CD8-positive, alpha-beta memory T cell (primary cell): Measurements from ENCODE around the gene MAN2B2. TPM values are rescaled to one million over a fixed set of nuclear protein-coding genes. Genes with fewer than 3 reads are reported as not detected.

Experiments
- CTCF ChIA-PET: fragments of 350-600 bp; sonication (Branson Sonifier 250); formaldehyde crosslinking; loops from one replicate; lab custom pipeline; 2021; ENCODE audit warnings: antibody characterized with exemption; lab: Charles Lee
- POLR2A ChIA-PET: fragments of 350-600 bp; sonication (Branson Sonifier 250); formaldehyde crosslinking; loops from one replicate; lab custom pipeline; 2021; ENCODE audit warnings: antibody characterized with exemption; lab: Charles Lee
- DNase-seq, 5 donors: peaks; one replicate each; pipeline versions ENCODE4 v3.0.0 to v3.0.0-alpha.2; 2020 to 2022; ENCODE audit warnings: mixed read lengths in 1 of 5
- H3K27ac ChIP-seq: one replicate; pipeline ENCODE4 v1.7.0; 2013; ENCODE audit warnings: low read depth, mild to moderate bottlenecking, low read length, moderate library complexity
- H3K27me3 ChIP-seq: 2 replicates; pipeline ENCODE4 v1.7.0; 2013; ENCODE audit warnings: low read length, mild to moderate bottlenecking; ENCODE audit not compliant: insufficient read depth, poor library complexity, severe bottlenecking
- H3K36me3 ChIP-seq: 2 replicates; pipeline ENCODE4 v1.7.0; 2013; ENCODE audit warnings: mild to moderate bottlenecking, low read length, moderate library complexity; ENCODE audit not compliant: insufficient read depth
- H3K4me1 ChIP-seq: 2 replicates; pipeline ENCODE4 v1.7.0; 2013; ENCODE audit warnings: mild to moderate bottlenecking, low read length, moderate library complexity; ENCODE audit not compliant: insufficient read depth
- H3K4me3 ChIP-seq: 2 replicates; pipeline ENCODE4 v1.7.0; 2013; ENCODE audit warnings: mild to moderate bottlenecking, low read length
- H3K9me3 ChIP-seq: 2 replicates; pipeline ENCODE4 v1.7.0; 2013; ENCODE audit warnings: mild to moderate bottlenecking, low read length
- H3K27ac Mint-ChIP-seq, 8 donors: one replicate each; pipeline ENCODE4 v1.8.0; 2020 to 2021; ENCODE audit warnings: mixed read lengths in 8 of 8, mild to moderate bottlenecking in 6 of 8, inconsistent platforms in 3 of 8, moderate library complexity in 3 of 8
- H3K27me3 Mint-ChIP-seq, 2 donors: one replicate each; pipeline ENCODE4 v1.8.0; 2020 to 2021; ENCODE audit warnings: mixed read lengths in 2 of 2, mild to moderate bottlenecking in 1 of 2, moderate library complexity in 1 of 2
- H3K36me3 Mint-ChIP-seq, 3 donors: one replicate each; pipeline ENCODE4 v1.8.0; 2020 to 2021; ENCODE audit warnings: mixed read lengths in 3 of 3, inconsistent platforms in 1 of 3, mild to moderate bottlenecking in 1 of 3
- H3K4me1 Mint-ChIP-seq, 3 donors: one replicate each; pipeline ENCODE4 v1.8.0; 2020 to 2021; ENCODE audit warnings: mixed read lengths in 3 of 3, inconsistent platforms in 1 of 3, mild to moderate bottlenecking in 1 of 3
- H3K4me3 Mint-ChIP-seq, 7 donors: one replicate each; pipeline ENCODE4 v1.8.0; 2020 to 2021; ENCODE audit warnings: mixed read lengths in 7 of 7, mild to moderate bottlenecking in 6 of 7, moderate library complexity in 4 of 7, inconsistent platforms in 2 of 7
- H3K9me3 Mint-ChIP-seq, 5 donors: one replicate each; pipeline ENCODE4 v1.8.0; 2020 to 2022; ENCODE audit warnings: mixed read lengths in 5 of 5, mild to moderate bottlenecking in 3 of 5, moderate library complexity in 2 of 5, inconsistent platforms in 1 of 5
- polyA plus RNA-seq: library from polyadenylated mRNA; unstranded; fragments of 300-500 nt; fragmentation: Illumina TruSeq; gene quantifications from one replicate; pipeline ENCODE4 v1.2.3, GENCODE V29; 2021
- total RNA-seq, 2 experiments: library from RNA; stranded (reverse); gene quantifications; one replicate each; pipeline ENCODE4 v1.2.3, GENCODE V29; 2021

Gene MAN2B2
- total and polyA plus RNA-seq, 3 experiments from 2014 or later: 17.5 to 33.5 (median 18.3) TPM

DNA sequence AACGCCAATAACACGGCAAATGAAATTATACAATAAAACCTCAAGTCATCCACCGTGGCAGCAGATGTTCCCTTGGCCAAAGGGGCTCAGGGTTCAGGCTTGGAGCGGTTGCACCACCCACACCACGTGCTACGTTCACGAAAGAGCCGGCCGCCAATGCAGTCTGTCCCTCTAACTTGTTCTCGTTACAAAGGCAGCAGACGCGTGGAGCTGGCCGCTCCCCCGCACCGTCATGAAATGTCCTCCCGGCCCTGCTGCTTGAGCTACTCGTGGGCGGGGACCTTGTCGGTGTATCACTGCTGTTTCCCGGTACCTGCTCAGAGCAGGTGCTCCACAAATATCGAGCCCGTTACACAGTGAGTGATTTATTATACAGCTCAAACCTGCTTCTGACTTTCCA, 36.4 kb upstream of the MAN2B2 start:
- Mint-ChIP-seq H3K4me3 (no peak overlapping the region), H3K36me3 (no peaks in the 10 kb centered on the region), H3K9me3 (peaks cover 0 to 8% (median 5%) of the 10 kb centered on the region in 5 donors), H3K27ac (no peak overlapping the region), H3K27me3 (peaks cover 11 to 39% of the 10 kb centered on the region in 2 donors), H3K4me1 (no peaks in the 10 kb centered on the region)
- H3K27ac ChIP-seq: no peak overlapping the region
- no peaks in the 10 kb centered on the region for H3K4me1 ChIP-seq
- ChIA-PET POLR2A (no interaction called here), CTCF (no interaction called here)
- H3K27me3 ChIP-seq: peaks cover 5% of the 10 kb centered on the region
- H3K9me3 ChIP-seq: peaks cover 7% of the 10 kb centered on the region
- H3K36me3 ChIP-seq: no peaks in the 10 kb centered on the region
- H3K4me3 ChIP-seq: no peak overlapping the region
- no peak for DNase-seq

DNA sequence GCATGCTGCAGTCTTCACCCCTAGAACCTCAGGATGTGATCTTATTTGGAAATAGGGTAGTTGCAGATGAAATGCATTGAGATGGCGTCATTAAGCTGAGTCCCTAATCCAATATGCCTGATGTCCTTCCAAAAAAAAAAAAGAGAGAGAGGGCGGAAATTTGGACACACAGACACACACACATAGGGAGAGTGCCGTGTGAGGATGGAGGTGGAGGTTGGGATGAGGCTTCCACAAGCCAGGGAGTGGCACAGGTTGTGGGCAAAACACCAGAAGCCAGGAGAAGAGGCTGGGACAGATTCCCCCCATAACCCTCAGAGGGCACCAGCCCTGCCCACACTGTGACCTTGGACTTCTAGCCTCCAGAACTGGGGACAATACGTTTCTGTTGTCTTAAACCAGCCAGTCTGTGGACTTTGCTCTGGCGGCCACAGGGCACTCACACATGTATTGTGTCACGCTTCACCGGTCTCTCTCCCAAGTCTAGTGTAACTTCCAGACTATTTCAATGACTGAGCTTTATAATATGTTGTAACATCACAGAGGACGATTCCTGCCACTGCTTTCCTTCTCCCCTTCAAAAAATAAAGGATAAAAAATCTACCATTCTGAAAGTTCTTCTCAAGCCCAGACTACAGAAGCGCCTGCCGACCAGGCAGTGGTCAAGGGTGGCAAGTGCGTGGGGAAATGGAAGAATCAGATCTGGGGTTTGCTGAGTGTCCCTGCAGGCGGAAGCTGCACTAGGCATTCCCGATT, 35.8 kb upstream of the MAN2B2 start:
- Mint-ChIP-seq H3K4me3 (no peak overlapping the region), H3K27ac (no peak overlapping the region), H3K27me3 (peaks cover 14 to 44% of the 10 kb centered on the region in 2 donors), H3K4me1 (no peaks in the 10 kb centered on the region), H3K9me3 (peaks cover 0 to 8% (median 5%) of the 10 kb centered on the region in 5 donors), H3K36me3 (no peaks in the 10 kb centered on the region)
- no peak for DNase-seq
- peaks cover 5% of the 10 kb centered on the region for H3K27me3 ChIP-seq
- H3K36me3 ChIP-seq: no peaks in the 10 kb centered on the region
- H3K4me3 ChIP-seq: no peak overlapping the region
- ChIA-PET CTCF (interaction anchor here (0.5 kb wide), 1 partner anchor 10 kb away, joined by 4 read pairs; no protein-coding TSS in a partner anchor), POLR2A (no interaction called here)
- H3K27ac ChIP-seq: no peak overlapping the region
- peaks cover 7% of the 10 kb centered on the region for H3K9me3 ChIP-seq
- H3K4me1 ChIP-seq: no peaks in the 10 kb centered on the region

DNA sequence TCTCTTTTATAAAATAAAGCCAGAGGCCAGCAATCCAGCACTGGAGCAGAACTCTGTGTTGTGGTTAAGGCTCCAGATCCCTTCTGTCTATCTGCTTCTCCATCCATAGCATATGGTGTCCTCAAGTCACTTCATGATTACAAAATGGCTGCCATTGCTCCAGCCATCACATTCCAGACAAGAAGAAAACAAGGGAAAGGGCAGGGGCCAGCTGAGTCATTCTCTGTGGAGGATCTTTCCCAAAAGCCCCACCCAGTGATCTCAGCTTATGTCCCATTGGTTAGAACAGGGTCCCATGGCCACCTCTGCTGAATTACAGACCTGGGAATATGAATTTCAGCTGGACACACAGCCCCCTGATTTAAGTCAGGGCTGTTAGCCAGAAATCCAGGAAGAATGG, 34.1 kb upstream of the MAN2B2 start:
- Mint-ChIP-seq H3K4me3 (no peak overlapping the region), H3K36me3 (no peaks in the 10 kb centered on the region), H3K4me1 (no peaks in the 10 kb centered on the region), H3K27ac (no peak overlapping the region), H3K27me3 (peaks cover 17 to 57% of the 10 kb centered on the region in 2 donors), H3K9me3 (peaks cover 0 to 8% (median 7%) of the 10 kb centered on the region in 5 donors)
- ChIA-PET POLR2A (no interaction called here), CTCF (no interaction called here)
- H3K27ac ChIP-seq: no peak overlapping the region
- H3K9me3 ChIP-seq: peaks cover 7% of the 10 kb centered on the region
- H3K27me3 ChIP-seq: peaks cover 5% of the 10 kb centered on the region
- no peak for DNase-seq
- H3K4me1 ChIP-seq: no peaks in the 10 kb centered on the region
- no peak overlapping the region for H3K4me3 ChIP-seq
- no peaks in the 10 kb centered on the region for H3K36me3 ChIP-seq

DNA sequence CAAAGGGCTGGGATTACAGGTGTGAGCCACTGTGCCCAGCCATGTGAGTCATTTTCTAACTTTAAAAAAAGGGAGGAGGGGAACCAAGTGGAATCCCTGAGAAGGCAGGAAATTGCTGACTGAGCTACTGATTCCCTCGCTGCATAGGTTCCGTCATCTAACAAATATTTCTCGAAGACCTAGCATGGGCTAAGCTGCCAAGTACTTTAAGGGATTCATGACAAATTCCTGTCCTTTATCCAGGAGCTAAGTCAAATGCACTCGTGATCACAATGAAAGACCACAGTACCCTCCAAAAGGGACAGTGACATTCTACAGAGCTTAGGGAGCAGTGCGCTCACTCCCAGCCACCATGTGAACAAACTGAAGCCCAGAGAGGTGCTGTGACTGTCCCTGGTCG, 33.2 kb upstream of the MAN2B2 start:
- Histone ChIP-seq H3K4me1 (no peaks in the 10 kb centered on the region), H3K36me3 (no peaks in the 10 kb centered on the region), H3K4me3 (no peak overlapping the region), H3K9me3 (peaks cover 7% of the 10 kb centered on the region), H3K27ac (no peak overlapping the region), H3K27me3 (peaks cover 5% of the 10 kb centered on the region)
- Mint-ChIP-seq H3K9me3 (peaks cover 0 to 8% (median 7%) of the 10 kb centered on the region in 5 donors), H3K4me1 (peaks cover 0 to 3% (median 0%) of the 10 kb centered on the region in 3 donors), H3K4me3 (no peak overlapping the region), H3K27me3 (peaks cover 19 to 63% of the 10 kb centered on the region in 2 donors), H3K36me3 (no peaks in the 10 kb centered on the region), H3K27ac (no peak overlapping the region)
- CTCF ChIA-PET: no interaction called here
- no peak for DNase-seq
- POLR2A ChIA-PET: no interaction called here

DNA sequence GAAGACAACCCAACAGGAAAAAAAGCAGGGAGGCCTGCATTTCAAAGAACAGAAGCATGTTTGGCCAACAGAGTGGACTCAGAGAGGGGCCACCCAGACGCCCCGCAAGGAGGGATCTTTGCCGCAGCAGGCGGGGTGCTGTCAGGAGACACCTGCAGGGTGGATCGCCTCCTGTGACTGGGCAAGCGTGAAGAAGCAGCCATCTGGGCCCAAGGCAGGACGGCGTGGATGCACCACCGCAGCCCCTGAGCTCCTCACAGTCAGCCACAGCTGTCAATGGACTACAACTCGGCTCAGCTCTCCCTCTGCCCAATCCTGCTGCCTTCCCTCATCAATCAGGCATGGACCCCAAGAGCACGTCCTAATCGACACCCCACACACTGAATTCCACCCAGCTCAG, 32.0 kb upstream of the MAN2B2 start:
- H3K36me3 ChIP-seq: no peaks in the 10 kb centered on the region
- no peak overlapping the region for H3K27ac ChIP-seq
- ChIA-PET CTCF (no interaction called here), POLR2A (no interaction called here)
- Mint-ChIP-seq H3K9me3 (peaks cover 0 to 8% (median 7%) of the 10 kb centered on the region in 5 donors), H3K36me3 (no peaks in the 10 kb centered on the region), H3K27me3 (peaks cover 21 to 73% of the 10 kb centered on the region in 2 donors), H3K27ac (no peak overlapping the region), H3K4me3 (no peak overlapping the region), H3K4me1 (peaks cover 0 to 8% (median 0%) of the 10 kb centered on the region in 3 donors)
- no peaks in the 10 kb centered on the region for H3K4me1 ChIP-seq
- H3K9me3 ChIP-seq: peaks cover 7% of the 10 kb centered on the region
- no peak overlapping the region for H3K4me3 ChIP-seq
- H3K27me3 ChIP-seq: peaks cover 5% of the 10 kb centered on the region
- DNase-seq: no peak

DNA sequence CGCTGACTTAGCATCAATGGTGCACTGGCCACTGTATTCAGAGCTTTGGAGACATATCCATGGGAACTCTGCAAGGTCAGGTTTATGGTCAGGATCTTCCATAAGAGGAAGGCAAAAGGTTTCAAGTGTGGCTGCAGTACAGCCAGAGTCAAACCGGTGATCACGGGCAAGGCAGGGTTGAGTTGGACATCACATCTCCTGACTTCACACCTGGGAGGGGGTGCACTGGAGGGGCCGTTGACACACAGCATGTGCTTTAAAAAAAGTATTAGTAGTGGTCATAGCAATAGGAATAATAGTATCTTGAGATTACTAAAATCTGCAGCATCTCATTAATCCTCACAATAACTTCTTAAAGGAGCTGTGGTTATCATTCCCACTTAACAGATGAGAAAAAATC, 28.9 kb upstream of the MAN2B2 start:
- Mint-ChIP-seq H3K4me3 (no peak overlapping the region), H3K4me1 (peaks cover 0 to 8% (median 0%) of the 10 kb centered on the region in 3 donors)
- CTCF ChIA-PET: interaction anchor here (0.6 to 1.7 kb wide), 6 partner anchors 14 to 295 kb away, joined by 3 to 4 read pairs (median 3); no protein-coding TSS in a partner anchor

DNA sequence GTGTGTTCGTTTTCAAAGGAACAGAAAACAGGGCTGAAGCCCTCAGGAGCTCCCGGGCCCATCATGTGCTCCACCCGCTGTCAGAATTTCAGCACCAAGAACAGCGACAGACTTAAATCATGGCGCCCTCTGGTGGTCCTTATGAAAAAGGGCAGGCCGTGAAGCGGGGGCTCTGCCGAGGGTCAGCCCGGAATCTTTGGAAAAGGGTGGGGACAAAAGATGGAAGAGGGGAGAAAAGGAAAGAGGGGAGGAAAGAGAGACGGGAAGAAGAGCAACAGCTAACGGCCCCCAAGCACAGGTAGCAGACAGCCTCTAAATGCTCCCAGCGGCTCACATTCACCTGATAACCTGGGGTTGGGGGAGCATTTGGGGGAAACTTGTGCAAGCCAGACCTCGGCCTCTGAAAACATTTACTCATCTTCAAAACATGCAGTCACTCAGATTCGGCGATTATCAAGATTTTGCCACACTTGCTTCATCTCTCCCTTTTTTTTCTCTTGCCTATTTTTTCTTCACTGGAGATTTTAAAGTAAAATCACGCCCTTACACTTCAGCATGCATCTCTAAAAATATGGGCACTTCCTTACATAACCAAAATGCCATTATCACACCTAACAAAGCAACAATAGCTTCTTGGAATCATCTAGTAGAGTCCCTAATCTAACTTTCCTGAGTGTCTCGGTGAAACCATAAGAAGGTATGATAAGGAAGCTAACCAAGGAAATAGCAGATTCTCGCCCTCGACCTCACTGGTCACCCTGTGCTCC, 28.1 kb upstream of the MAN2B2 start:
- H3K27ac Mint-ChIP-seq: no peak overlapping the region
- H3K27me3 ChIP-seq: no peaks in the 10 kb centered on the region
- H3K36me3 Mint-ChIP-seq: no peaks in the 10 kb centered on the region
- H3K9me3 ChIP-seq: no peaks in the 10 kb centered on the region
- no peaks in the 10 kb centered on the region for H3K4me1 ChIP-seq
- H3K9me3 Mint-ChIP-seq: peaks cover 5 to 12% (median 7%) of the 10 kb centered on the region in 5 donors
- H3K27me3 Mint-ChIP-seq: peaks cover 28 to 73% of the 10 kb centered on the region in 2 donors
- POLR2A ChIA-PET: no interaction called here
- no peak overlapping the region for H3K4me3 ChIP-seq
- DNase-seq: peak; percentile 14 to 59 (median 32)
- no peaks in the 10 kb centered on the region for H3K36me3 ChIP-seq
- no peak overlapping the region for H3K4me3 Mint-ChIP-seq
- CTCF ChIA-PET: interaction anchor here (0.6 to 1.7 kb wide), 8 partner anchors 11 to 296 kb away, joined by 3 to 4 read pairs (median 3); no protein-coding TSS in a partner anchor
- no peak overlapping the region for H3K27ac ChIP-seq
- H3K4me1 Mint-ChIP-seq: peaks cover 0 to 8% (median 0%) of the 10 kb centered on the region in 3 donors

More for the DNA sequence above, 28.9 kb upstream of the MAN2B2 start:
- DNase-seq: no peak
- H3K36me3 Mint-ChIP-seq: no peaks in the 10 kb centered on the region
- Histone ChIP-seq H3K4me1 (no peaks in the 10 kb centered on the region), H3K4me3 (no peak overlapping the region), H3K36me3 (no peaks in the 10 kb centered on the region), H3K27ac (no peak overlapping the region), H3K9me3 (no peaks in the 10 kb centered on the region), H3K27me3 (no peaks in the 10 kb centered on the region)
- H3K9me3 Mint-ChIP-seq: peaks cover 0 to 6% (median 2%) of the 10 kb centered on the region in 5 donors
- H3K27ac Mint-ChIP-seq: no peak overlapping the region
- POLR2A ChIA-PET: no interaction called here
- peaks cover 23 to 70% of the 10 kb centered on the region in 2 donors for H3K27me3 Mint-ChIP-seq
